OCI-LY1 (cell line): ENCODE results near the gene PUSL1.

ENCODE experiments used
- H2AFZ ChIP-seq: fragments of 200-600 bp; sonication (generic), shearing (Covaris generic); 2 replicates; pipeline ENCODE4 v1.6.0; 2014; ENCODE audit warnings: antibody characterized with exemption, mild to moderate bottlenecking, low read length
- H3F3A ChIP-seq: fragments of 200-600 bp; sonication (generic), shearing (Covaris generic); 2 replicates; pipeline ENCODE4 v1.6.0; 2014; ENCODE audit warnings: mild to moderate bottlenecking, antibody characterized with exemption, low read length, moderate library complexity; ENCODE audit not compliant: insufficient read depth
- H3K27ac ChIP-seq: fragments of 200-600 bp; sonication (generic); 2 replicates; pipeline ENCODE4 v1.5.1; 2014; ENCODE audit warnings: low read length, mixed run types, mild to moderate bottlenecking, low read depth; ENCODE audit not compliant: poor library complexity, severe bottlenecking
- H3K27me3 ChIP-seq: fragments of 200-600 bp; sonication (generic); 2 replicates; pipeline ENCODE4 v1.6.0; 2014; ENCODE audit warnings: antibody characterized with exemption, mild to moderate bottlenecking, low read length, moderate library complexity; ENCODE audit not compliant: insufficient read depth
- H3K36me3 ChIP-seq: fragments of 200-600 bp; sonication (generic); 2 replicates; pipeline ENCODE4 v1.6.1; 2014; ENCODE audit warnings: mild to moderate bottlenecking, antibody characterized with exemption, low read length, moderate library complexity, mixed read lengths; ENCODE audit not compliant: insufficient read depth
- H3K4me1 ChIP-seq: fragments of 200-600 bp; sonication (generic); 2 replicates; pipeline ENCODE4 v1.5.1; 2014; ENCODE audit warnings: mild to moderate bottlenecking, low read length, moderate library complexity; ENCODE audit not compliant: insufficient read depth, severe bottlenecking
- H3K4me2 ChIP-seq: fragments of 200-600 bp; sonication (generic), shearing (Covaris generic); 2 replicates; pipeline ENCODE4 v1.6.1; 2014; ENCODE audit warnings: low read length
- H3K4me3 ChIP-seq: fragments of 200-600 bp; sonication (generic); 2 replicates; pipeline ENCODE4 v1.5.1; 2014; ENCODE audit warnings: low read length, low read depth, mild to moderate bottlenecking, mixed read lengths; ENCODE audit not compliant: poor library complexity, severe bottlenecking
- H3K79me2 ChIP-seq: fragments of 200-600 bp; shearing (Covaris generic); 2 replicates; pipeline ENCODE4 v1.6.1; 2016; ENCODE audit warnings: mixed run types, low read length, mixed read lengths; ENCODE audit not compliant: insufficient read depth
- H3K9ac ChIP-seq: fragments of 200-600 bp; sonication (generic), shearing (Covaris generic); 2 replicates; pipeline ENCODE4 v1.6.1; 2014; ENCODE audit warnings: mild to moderate bottlenecking, low read length, mixed read lengths
- H3K9me2 ChIP-seq: fragments of 200-600 bp; sonication (generic), shearing (Covaris generic); 2 replicates; pipeline ENCODE4 v1.6.1; 2014; ENCODE audit warnings: low read depth, mild to moderate bottlenecking, low read length, mixed read lengths
- H3K9me3 ChIP-seq: fragments of 200-600 bp; shearing (Covaris generic); 2 replicates; pipeline ENCODE4 v1.6.1; 2014; ENCODE audit warnings: low read length, mixed read lengths
- H4K20me1 ChIP-seq: fragments of 200-600 bp; sonication (generic), shearing (Covaris generic); 2 replicates; pipeline ENCODE4 v1.6.0; 2016; ENCODE audit warnings: mild to moderate bottlenecking, low read length; ENCODE audit not compliant: insufficient read depth
- EZH2 ChIP-seq: fragments of 200-600 bp; sonication (generic), shearing (Covaris generic); IDR thresholded peaks from 2 replicates; pipeline ENCODE4 v1.8.0; 2017; ENCODE audit warnings: borderline replicate concordance, mixed run types, mild to moderate bottlenecking, antibody characterized with exemption, low read length, moderate library complexity, mixed read lengths
- TF ChIP-seq, protein P1 (sequence below): fragments of 200-600 bp; sonication (generic), shearing (Covaris generic); IDR thresholded peaks from 2 replicates; pipeline ENCODE4 v1.5.1; 2017; ENCODE audit warnings: mild to moderate bottlenecking, antibody characterized with exemption, low read length, moderate library complexity, mixed read lengths

PUSL1 gene

DNA sequence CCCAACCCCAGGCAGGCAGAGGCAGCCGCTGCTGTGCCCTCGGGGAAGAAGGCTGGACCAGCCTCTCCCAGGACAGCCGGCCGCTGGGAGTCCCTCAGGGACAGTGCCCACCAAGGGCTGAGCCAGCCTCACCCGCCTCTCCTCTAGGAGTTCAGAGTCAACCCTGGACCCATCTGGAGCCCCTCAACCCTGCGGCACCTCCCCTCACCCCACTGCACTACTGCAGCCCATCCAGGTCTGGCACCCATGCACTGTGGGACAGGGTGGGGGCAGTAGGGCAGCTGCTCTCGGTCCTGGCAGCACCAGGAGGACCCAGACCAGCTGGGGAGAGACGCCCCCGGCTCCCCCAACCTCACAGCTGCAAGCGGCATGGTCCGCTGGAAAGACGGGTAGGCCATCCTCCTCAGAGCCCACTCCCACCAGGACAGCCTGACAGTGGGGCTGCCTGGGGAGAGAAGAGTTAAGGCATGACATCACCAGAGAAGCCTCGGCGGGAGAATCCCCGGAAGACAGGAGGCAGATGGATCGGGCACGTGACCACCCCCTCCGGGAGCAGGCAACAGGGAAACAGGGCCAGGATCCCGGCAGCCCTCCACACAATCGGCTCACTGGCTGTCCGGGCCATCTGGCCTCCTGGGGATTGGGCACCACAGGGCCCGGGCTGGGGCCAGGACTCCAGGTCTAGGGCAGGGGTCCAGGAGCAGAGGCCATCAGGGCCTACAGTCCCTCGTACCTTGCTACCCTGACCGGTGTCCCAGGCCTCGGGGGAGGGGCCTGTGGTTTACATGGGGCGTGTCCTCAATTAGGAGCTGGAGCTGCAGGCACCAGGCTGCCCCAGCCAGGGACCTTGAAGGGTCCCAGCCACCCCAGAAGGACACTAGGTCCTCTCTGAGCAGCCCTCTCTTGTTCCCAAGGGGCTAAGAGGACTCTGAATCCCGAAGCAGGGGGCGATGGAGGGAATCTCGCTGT is 3.8 kb upstream of the PUSL1 start:
- H4K20me1 ChIP-seq = no peaks in the 10 kb centered on the region
- no peak overlapping the region; the same call in 1 of the 2 replicates for H3K9ac ChIP-seq
- no peak overlapping the region for H2AFZ ChIP-seq
- peaks cover 30% of the 10 kb centered on the region for H3K4me1 ChIP-seq
- no peaks in the 10 kb centered on the region for H3K9me3 ChIP-seq
- 0 out of 2 replicates have a peak overlapping the region, but pooled peaks have one; percentile 73 for H3K4me2 ChIP-seq
- TF ChIP-seq, protein P1, sequence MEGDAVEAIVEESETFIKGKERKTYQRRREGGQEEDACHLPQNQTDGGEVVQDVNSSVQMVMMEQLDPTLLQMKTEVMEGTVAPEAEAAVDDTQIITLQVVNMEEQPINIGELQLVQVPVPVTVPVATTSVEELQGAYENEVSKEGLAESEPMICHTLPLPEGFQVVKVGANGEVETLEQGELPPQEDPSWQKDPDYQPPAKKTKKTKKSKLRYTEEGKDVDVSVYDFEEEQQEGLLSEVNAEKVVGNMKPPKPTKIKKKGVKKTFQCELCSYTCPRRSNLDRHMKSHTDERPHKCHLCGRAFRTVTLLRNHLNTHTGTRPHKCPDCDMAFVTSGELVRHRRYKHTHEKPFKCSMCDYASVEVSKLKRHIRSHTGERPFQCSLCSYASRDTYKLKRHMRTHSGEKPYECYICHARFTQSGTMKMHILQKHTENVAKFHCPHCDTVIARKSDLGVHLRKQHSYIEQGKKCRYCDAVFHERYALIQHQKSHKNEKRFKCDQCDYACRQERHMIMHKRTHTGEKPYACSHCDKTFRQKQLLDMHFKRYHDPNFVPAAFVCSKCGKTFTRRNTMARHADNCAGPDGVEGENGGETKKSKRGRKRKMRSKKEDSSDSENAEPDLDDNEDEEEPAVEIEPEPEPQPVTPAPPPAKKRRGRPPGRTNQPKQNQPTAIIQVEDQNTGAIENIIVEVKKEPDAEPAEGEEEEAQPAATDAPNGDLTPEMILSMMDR = no peak
- TF ChIP-seq EZH2 = no peak
- peaks cover 2% of the 10 kb centered on the region; the same call in 1 of the 2 replicates for H3K36me3 ChIP-seq
- H3K9me2 ChIP-seq = no peaks in the 10 kb centered on the region
- H3K79me2 ChIP-seq = no peaks in the 10 kb centered on the region
- H3K27ac ChIP-seq = no peak overlapping the region
- H3K4me3 ChIP-seq = no peak overlapping the region
- no peaks in the 10 kb centered on the region for H3F3A ChIP-seq
- H3K27me3 ChIP-seq = no peaks in the 10 kb centered on the region

DNA sequence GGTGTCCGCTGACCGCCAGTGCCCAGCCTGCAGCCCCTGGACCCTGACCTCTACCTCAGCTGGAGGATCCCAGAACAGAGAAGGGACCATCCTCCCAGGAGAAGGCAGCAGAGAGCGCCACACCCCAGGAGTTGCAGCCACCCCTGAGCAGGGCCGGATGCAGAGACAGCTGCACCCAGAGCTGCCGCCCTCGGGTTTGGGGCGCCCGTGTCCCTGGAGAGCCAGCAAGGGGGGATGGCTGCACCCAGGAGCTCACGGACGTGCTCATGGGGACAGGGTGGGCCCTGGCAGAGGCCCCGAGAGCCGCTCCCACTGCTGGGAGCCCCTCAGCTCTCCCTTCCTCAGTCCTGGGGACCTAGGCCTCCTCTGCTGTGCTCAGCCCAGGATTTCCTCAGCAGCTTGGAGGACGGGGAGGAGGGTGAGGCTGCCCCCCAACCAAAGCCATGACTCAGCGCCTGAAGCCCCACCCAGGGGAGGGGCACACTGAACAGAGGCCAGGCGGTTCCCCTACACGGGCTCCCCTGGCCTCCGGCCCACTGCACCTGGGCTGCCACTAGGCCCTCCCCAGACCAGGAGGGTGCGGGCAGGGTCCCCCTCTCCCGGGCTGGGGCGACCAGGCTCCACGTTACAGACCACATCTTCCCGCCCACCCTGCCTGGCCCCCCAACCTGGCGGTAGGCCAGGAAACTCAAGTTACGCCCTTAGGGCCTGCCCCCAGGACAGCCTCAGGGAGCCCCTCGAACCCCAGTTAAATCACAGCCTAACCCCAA is 2.9 kb upstream of the PUSL1 start:
- peaks cover 9% of the 10 kb centered on the region; the same call in 1 of the 2 replicates for H3K36me3 ChIP-seq
- H3K4me2 ChIP-seq = peak overlapping the region; percentile 73
- no peaks in the 10 kb centered on the region for H4K20me1 ChIP-seq

DNA sequence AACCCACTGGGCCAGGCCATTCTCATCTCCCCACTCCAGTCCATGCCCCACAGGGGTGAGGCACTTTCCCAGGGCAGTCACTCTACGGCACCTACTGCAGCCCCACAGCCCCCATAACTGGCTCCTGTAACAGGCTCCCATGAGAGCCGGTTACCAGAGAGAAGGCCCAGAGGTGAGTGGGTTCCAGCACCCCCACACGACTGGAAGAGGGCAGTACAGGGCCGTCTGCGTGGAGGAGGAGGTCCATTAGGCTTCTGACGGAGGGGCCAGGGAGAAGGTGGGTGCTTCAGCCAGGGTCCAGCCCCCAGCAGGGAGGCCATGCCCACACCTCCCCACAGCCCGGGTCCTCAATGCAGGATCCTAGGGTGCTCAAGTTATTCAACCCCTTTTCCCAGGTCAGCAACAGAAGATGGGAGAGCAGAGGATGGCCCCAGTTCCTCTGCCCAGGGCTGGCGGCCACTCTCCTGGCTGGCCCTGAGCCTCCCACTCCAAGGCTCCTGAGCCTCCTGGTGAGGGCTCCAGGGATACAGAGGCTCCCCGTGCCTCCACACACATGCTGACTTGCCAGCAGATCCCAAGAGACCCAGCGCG is 2.2 kb upstream of the PUSL1 start:
- H3K4me1 ChIP-seq = peaks cover 37% of the 10 kb centered on the region
- no peaks in the 10 kb centered on the region for H3K79me2 ChIP-seq

More for the DNA sequence above, 2.9 kb upstream of the PUSL1 start:
- Histone ChIP-seq H3K9ac (no peak overlapping the region; the same call in 1 of the 2 replicates), H3K9me2 (no peaks in the 10 kb centered on the region), H3K27me3 (no peaks in the 10 kb centered on the region), H3K4me1 (peaks cover 37% of the 10 kb centered on the region), H2AFZ (no peak overlapping the region), H3K9me3 (no peaks in the 10 kb centered on the region), H3K79me2 (no peaks in the 10 kb centered on the region), H3K4me3 (peak overlapping the region; percentile 73), H3K27ac (no peak overlapping the region), H3F3A (no peaks in the 10 kb centered on the region)
- no peak for TF ChIP-seq EZH2
- TF ChIP-seq, protein P1 = no peak

More for the DNA sequence above, 2.2 kb upstream of the PUSL1 start:
- Histone ChIP-seq H3F3A (no peaks in the 10 kb centered on the region), H3K4me3 (peak overlapping the region; percentile 73), H4K20me1 (no peaks in the 10 kb centered on the region), H3K27me3 (no peaks in the 10 kb centered on the region), H3K9me2 (no peaks in the 10 kb centered on the region), H3K9me3 (no peaks in the 10 kb centered on the region), H3K4me2 (peak overlapping the region; percentile 73), H2AFZ (no peak overlapping the region), H3K27ac (no peak overlapping the region), H3K36me3 (peaks cover 16% of the 10 kb centered on the region; the same call in 1 of the 2 replicates), H3K9ac (peak overlapping the region; percentile 61; the same call in 1 of the 2 replicates)
- TF ChIP-seq EZH2 = no peak
- TF ChIP-seq, protein P1 = peak; percentile 25; the same call in 1 of the 2 replicates
